Fibroblast of mammary gland (primary cell): Measurements from ENCODE around the gene BICDL1.
A peak's percentile ranks its signal among the peaks of the same experiment; 100 is the strongest.

Source experiments
- DNase-seq: peaks from one replicate; pipeline ENCODE4 v3.0.0-alpha.2; 2010; ENCODE audit warnings: low read depth
- H3K4me3 ChIP-seq: 2 replicates; pipeline ENCODE4 v1.5.1; 2011; ENCODE audit warnings: low read depth, mild to moderate bottlenecking, low read length, moderate library complexity; ENCODE audit not compliant: control insufficient read depth
- CTCF ChIP-seq: conservative IDR thresholded peaks from 2 replicates; pipeline ENCODE4 v1.5.1; 2011; ENCODE audit warnings: low read depth, low read length, inconsistent platforms; ENCODE audit not compliant: control insufficient read depth, insufficient read depth

Gene BICDL1

GRCh38 chr12:120049426-120049825 is 60.4 kb downstream of the BICDL1 start:
- no peak for DNase-seq
- TF ChIP-seq CTCF = no peak
- H3K4me3 ChIP-seq = no peak overlapping the region

- TF ChIP-seq CTCF = no peak
- H3K4me3 ChIP-seq = no peak overlapping the region
- DNase-seq = no peak
These were observed 62.5 kb downstream of the BICDL1 start for GRCh38 chr12:120051535-120051934.

GRCh38 chr12:120054293-120054692 is 65.3 kb downstream of the BICDL1 start:
- TF ChIP-seq CTCF = no peak
- no peak overlapping the region for H3K4me3 ChIP-seq
- DNase-seq = no peak

- peak; percentile 56 for DNase-seq
- no peak for TF ChIP-seq CTCF
- no peak overlapping the region for H3K4me3 ChIP-seq
These were observed 66.4 kb downstream of the BICDL1 start for GRCh38 chr12:120055231-120056000.

GRCh38 chr12:120056739-120057138 is 67.7 kb downstream of the BICDL1 start:
- no peak for TF ChIP-seq CTCF
- H3K4me3 ChIP-seq = no peak overlapping the region
- DNase-seq = no peak

- TF ChIP-seq CTCF = no peak
- DNase-seq = peak; percentile 20
- no peak overlapping the region for H3K4me3 ChIP-seq
These were observed 71.2 kb downstream of the BICDL1 start for GRCh38 chr12:120060196-120060595.

GRCh38 chr12:120060717-120061116 is 71.7 kb downstream of the BICDL1 start:
- no peak overlapping the region for H3K4me3 ChIP-seq
- no peak for TF ChIP-seq CTCF
- no peak for DNase-seq
